NOMO-1 treated with DMSO at 0.1 percent for 48 hours (cell line): ENCODE measurements around the gene ZNF165.
"Not testable (repeated sequence)": the region's sequence is repeated elsewhere in the genome, so short reads cannot be mapped to it uniquely, and the experiment has no call there.

Source experiments
- DNase-seq: peaks from one replicate; lab custom pipeline; 2025; ENCODE audit not compliant: unreplicated experiment; lab: John Stamatoyannopoulos, UW

The ZNF165 gene

DNA sequence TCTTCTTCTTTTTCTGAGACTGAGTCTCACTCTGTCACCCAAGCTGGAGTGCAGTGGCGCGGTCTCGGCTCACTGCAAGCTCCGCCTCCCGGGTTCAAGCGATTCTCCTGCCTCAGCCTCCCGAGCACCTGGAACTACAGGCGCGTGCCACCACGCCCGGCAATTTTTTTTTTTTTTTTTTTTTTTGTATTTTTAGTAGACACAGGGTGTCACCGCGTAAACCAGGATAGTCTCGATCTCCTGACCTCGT lies at the start of gene ZNF165:
Gene ZNF165 (plus strand): TSS at position 188 of the 250 bp plus-strand sequence. CDS start 4,913 bp downstream, outside the sequence.
- not testable (repeated sequence) for DNase-seq

DNA sequence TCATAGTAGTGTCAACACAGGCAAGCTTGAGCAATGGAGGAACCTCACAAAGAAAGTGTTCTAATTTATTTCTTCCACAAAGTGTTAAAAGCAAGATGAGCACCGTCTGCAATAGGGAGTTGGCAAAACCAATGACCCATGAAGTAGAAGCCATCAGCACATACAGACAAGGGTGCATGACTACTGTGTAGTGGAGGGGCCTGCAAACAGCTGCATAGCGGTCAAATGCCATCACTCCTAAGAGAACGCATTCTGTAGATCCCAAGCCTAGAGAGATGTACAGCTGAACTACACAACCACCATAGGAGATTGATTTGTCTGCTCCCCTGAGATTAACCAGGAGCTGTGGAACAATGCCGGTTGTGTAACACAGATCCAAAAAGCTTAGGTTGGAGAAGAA lies 26.8 kb upstream of the ZNF165 start:
- no peak for DNase-seq

DNA sequence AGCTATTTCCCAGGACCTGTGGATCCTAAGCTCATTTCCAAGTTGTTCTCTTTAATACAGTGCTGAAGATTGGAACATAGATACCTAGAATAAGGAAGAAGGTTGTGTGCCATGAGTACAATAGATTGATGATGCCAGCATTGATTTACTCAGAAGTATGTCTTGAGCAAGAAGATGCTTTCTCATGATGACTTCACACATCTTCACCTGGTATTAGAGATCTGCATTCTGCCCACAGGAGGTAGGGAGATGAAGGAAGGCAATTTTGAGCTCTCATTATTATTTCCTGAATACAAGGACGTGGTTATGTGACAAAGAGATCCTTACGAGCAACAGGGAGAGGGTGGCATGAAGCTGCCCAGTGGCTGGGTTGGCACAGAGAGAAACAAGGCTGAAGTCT lies 20.0 kb upstream of the ZNF165 start:
- DNase-seq, result no peak

DNA sequence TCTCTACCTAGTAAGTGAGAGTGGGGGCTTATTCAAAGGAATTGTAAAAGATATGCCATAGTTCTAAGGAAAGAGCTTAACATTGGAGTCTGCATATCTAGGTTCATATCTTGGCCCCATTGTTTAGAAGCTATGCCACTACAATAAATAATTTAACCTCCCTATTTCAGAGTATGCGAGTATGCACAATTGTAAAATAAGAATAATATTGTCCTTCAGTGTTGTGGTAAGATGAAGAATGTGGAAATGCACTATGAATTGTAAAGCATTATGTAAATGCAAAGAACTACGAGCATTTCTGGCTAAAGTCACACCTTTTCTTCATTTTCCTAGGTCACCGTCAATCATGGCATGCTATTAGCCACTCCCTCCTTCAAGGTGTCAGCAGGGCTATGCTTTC lies 16.1 kb upstream of the ZNF165 start:
- DNase-seq, result no peak

DNA sequence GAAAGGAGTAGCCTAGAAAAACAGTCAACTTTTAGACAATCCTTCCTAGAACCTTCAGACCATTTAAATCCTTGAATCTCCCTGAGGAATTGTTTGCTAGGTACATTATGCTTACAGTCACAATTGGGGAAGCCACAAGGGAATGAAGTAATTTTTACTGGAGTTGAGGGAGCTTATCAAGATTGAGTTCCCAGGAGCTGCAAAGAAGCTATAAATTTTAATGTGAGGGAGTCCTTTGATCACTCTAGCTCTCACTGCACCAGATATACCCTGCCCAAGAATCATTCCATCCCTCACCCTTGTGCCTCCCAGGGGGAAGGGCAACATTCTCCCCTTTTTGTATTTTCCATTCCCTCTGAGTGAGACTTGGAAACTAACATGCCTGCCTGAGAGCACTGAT lies 12.3 kb upstream of the ZNF165 start:
- no peak for DNase-seq

DNA sequence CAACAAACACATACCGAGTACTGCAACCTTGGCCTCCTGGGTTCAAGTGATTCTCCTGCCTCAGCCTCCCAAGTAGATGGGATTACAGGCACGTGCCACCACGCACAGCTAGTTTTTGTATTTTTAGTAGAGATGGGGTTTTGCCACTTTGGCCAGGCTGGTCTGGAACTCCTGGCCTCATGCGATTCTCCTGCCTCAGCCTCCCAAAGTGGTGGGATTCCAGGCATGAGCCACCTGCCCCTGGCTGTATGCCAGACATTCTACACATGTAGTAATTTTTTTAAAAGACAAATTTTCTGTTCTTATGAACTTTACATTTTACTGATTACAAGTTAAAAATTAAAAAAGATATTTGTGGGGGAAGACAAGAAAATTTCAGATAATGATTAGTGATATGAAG lies 9.4 kb upstream of the ZNF165 start:
- not testable (repeated sequence) for DNase-seq

DNA sequence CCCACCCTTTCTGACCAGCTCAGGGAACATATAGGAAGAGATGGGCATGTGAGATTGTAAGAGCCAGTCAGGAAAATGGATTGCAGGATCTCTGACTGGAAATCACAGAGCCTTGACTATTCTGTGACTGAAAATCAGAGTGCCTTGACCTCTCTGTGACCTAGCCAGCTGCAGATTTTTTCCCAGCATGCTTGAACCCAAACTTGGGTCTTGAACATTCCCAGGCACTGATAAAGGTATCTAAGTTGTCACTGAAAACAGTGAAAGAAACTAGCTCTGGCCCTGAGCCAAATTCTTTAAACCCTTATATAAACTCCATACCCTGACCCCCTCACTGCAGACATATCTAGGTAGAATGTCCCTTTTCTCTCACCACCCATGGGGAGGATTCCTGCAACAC lies 2.3 kb upstream of the ZNF165 start:
- DNase-seq, result no peak

DNA sequence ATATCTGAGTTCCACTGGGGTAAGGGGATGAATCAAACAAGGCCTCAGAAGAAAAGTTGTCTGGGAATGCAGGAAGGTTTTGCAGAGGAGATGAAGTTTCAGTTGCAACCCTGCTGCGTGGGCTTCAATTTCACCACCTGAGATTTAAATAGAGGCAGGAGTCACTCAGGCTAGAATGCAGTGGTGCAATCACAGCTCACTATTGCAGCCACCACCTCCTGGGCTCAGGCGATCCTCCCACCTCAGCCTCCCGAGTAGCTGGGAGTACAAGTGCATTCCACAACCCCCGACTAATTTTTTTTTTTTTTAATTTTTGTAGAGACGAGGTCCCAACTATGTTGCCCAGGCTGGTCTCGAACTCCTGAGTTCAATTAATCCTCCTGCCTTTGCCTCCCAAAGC lies 1.5 kb upstream of the ZNF165 start:
- no peak for DNase-seq

DNA sequence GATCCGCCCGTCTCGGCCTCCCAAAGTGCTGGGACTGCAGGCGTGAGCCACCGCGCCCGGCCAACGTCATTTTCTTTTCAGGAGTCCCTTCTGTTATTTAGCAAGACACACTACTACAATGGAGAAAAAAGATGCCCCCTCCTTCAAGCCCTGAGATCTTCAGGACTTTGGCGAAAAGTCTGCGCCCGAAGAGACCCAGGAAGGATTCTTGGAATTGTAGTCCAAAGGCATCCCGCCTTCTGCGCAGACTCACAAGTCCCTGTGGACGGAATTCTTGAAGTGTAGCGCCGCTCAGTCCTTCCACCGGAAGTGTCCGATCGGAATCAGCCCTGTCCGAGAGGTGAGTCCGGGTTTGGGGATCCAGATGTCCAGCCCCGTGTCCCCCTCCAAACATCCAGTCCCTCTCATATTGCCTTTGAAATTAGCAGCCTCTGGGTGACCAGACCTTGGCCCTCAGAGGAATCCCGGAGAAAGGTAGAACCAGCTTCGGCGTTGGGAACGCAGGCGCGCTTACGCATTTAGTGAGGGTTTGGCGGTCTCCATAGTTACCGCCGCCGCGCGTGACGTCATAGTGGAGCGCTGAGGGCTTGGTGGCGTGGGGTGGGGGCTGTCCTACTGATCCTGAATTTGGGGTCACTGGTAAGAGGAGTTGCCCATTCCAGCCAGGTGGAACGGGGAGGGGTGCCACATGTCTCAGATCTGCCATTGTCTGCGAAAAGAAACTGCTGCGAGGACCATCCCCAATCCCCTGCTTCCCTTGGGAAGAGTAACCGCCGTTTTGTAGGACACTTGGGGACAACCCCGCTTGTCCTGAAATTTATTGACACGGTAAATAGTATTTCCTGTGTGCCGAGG lies 490 bp downstream of the ZNF165 start:
- DNase-seq, result peak; percentile 84

DNA sequence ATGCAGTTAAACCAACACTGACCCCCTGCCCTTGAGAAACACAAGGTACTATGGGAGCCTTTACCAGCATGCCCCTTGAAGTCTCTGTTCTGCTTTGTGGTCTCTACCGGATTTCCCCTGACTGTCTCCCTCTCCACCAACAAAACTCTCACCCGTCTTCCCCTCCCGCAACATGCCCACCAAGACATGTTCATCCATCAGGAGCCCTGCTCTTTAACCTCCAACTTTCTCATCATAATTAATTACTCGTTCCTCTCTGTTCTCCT lies 1.1 kb downstream of the ZNF165 start:
- DNase-seq, result peak; percentile 53

DNA sequence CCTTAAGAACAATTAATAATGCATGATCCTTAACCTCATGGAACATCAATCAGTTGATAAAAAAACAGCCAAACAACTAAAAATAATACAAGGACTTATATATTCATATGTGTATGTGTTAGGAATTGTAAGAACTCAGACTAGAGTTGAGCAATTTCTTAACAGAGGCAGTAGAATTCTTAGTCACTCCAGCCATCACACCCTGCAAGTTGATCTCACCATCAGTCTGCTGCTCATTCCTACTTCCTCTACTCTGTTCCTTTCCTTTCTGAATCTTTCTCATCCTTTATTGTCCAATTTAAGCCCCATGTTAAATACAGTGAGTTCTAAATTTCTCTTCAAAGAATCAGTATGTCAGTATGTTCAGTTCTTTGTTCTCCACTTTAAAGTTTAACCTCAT lies 2.6 kb downstream of the ZNF165 start:
- DNase-seq, result no peak

DNA sequence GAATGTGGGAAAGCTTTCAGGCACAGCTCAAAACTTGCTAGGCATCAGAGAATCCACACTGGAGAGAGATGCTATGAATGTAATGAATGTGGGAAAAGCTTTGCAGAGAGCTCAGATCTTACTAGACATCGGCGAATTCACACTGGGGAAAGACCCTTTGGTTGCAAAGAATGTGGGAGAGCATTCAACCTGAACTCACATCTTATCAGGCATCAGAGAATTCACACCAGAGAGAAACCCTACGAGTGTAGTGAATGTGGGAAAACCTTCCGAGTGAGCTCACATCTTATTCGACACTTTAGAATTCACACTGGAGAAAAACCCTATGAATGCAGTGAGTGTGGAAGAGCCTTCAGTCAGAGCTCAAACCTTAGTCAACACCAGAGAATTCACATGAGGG lies 8.7 kb downstream of the ZNF165 start:
- DNase-seq, result no peak

DNA sequence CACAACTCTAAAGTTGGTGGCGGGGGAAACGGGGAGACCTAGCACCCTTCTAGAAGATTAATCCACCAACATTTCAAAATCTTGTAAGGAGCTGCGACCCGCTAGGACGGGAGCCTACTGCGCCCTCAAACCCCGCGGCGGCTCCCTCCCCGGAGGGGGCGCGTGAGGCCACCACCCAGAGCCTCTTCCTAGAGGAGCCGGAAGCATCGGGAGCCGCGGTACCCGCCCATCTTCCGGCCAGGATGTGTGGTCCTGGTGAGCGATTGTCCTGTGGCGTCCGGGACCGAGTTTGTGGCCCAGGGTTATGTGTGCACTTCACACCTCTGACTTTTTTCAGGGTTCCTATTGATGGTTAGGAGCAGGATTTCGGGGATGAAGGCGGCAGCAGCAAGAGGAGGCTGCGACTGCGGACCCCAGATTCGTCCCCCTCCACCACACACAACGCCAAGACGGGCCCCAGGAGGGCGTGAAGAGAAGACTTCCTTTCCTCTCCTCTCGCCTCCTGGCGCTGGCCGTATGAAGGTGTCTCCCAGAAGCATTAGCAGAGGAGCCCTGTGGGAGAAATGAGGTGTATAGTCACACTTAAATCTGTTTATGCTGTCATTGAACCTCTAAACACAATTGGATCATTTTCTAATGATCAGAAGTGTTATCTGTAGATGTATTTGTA lies 10.7 kb downstream of the ZNF165 start:
- no peak for DNase-seq

DNA sequence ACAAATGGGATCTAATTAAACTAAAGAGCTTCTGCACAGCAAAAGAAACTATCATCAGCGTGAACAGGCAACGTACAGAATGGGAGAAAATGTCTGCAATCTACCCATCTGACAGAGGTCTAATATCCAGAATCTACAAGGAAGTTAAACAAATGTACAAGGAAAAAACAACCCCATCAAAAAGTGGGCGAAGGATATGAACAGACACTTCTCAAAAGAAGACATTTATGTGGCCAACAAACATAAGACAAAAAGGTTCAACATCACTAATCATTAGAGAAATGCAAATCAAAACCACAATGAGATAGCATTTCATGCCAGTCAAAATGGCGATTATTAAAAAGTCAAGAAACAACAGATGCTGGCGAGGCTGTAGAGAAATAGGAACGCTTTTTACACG lies 21.9 kb downstream of the ZNF165 start:
- DNase-seq, result not testable (repeated sequence)

DNA sequence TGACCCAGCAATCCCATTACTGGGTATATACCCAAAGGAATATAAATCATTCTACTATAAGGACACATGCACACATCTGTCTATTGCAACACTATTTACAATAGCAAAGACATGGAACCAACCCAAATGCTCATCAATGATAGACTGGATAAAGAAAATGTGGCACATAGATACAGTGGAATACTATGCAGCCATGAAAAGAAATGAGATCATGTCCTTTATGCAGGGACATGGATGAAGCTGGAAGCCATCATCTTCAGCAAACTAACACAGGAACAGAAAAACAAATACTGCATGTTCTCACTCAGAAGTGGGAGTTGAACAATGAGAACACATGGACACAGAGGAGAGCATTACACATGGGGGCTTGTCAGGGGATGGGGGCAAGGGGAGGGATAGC lies 22.3 kb downstream of the ZNF165 start:
- not testable (repeated sequence) for DNase-seq

DNA sequence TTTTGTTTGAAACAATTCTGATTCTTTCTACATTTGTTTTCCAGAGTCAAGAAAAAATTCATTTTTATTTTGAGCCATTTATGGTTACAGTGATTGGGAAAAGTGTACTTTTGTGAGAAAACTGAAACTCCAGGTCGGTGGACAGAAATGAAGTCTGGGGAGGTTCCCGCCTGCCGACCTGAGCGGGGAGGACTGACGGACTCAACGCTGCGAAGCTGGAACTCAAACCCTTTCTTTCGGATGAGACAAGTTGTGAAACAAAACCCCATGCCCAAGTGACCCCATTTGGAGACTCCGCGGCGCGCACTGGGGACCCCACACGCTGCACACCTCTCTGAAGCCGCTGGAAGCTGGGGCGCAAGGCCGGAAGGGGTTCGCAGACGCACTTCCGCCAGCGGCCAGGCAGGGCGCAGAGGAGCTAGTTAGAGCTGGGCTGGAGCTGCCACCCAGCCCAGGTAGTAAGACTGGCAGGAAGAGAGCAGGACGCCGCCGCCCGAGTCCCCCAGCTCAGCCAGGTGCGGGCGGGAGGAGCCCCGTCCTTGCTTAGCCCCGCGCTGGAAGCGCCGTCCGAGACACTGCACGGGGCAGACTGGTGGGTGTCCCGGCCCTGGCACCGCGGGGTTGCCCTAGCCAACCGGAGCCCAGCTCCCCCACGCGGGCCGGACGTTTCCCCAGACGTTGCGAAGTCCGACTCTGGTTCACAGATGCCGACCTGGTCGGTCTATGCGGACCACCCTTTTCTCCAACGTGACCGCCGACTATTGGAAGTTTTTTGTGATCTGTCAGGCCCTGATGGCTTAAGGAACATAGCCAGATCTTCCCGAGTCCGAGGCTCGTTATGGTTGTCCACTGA lies 24.2 kb downstream of the ZNF165 start:
- DNase-seq, result peak; percentile 74

DNA sequence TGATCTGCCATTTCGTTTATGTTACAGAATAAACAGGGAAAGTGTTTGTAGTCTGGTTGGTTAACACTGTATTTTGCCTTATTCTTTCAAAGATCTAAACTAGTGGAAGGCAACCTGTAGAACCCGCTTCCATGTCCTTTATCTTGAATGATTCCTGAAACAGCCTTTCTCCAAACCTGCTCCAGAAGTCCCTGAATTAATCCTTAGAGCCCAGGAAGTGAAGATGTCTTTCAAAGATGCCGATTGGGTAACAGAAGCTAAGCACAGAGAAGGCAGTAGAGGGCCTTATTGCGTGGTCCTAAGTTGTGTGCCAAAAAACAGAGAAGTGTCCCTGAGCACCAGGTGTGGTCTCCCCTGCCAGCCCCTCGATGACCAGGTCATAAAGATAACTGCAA lies 24.9 kb downstream of the ZNF165 start:
- DNase-seq, result peak; percentile 46

DNA sequence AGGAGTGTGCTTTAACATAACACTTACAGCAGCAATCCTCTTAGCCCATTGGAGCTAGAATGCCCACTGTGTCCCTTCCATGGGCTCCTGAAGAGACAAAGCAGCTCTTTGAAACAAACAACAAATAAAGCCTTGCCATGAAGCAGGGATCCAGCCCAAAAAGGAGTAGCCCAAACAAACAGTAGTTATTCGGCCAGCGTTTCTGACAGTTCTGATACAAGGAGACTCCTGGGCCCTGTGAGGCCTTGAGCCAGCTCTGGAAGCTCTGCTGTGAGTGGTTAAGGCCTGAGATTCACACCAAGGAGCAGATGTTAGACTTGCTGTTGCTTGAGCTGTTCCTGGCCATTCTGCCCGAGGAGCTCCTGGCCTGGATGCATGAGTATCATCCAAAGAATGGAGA lies 27.1 kb downstream of the ZNF165 start:
- DNase-seq, result no peak

DNA sequence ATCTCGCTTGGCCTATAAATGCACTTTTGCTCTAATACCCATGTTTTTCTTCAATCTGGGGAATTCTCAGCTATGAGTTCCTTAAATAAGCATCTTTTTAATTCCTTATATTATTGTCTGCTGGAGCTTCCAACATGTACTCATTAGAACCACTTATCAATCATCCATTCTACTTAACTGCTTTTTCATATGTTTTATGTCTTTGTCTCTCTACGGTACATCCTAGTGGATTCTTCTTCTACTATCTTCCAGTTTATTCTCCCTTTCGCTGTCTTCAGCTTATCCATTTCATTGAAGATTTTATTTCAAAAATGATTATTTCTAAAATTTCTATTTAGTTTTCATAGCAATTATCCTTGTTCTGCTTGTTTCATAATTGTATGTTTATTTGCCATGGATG lies 31.6 kb downstream of the ZNF165 start:
- DNase-seq, result no peak

DNA sequence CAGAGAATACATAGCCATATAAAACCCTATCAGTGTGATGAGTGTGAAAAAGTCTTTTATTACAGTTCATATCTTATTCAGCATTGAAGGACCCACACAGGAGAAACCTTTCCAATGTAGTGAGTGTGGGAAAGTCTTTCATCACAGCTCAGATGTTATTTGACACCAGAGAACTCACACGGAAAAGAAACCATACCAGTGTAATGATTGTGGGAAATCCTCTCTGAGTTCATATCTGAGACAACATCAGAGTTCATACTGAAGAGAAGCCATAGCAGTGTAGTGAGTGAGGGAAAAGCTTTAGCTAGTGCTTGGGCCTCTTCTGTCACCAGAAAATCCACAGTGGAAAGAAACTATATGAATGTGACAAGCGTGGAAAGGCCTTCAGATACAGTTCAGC lies 35.4 kb downstream of the ZNF165 start:
- DNase-seq, result no peak

DNA sequence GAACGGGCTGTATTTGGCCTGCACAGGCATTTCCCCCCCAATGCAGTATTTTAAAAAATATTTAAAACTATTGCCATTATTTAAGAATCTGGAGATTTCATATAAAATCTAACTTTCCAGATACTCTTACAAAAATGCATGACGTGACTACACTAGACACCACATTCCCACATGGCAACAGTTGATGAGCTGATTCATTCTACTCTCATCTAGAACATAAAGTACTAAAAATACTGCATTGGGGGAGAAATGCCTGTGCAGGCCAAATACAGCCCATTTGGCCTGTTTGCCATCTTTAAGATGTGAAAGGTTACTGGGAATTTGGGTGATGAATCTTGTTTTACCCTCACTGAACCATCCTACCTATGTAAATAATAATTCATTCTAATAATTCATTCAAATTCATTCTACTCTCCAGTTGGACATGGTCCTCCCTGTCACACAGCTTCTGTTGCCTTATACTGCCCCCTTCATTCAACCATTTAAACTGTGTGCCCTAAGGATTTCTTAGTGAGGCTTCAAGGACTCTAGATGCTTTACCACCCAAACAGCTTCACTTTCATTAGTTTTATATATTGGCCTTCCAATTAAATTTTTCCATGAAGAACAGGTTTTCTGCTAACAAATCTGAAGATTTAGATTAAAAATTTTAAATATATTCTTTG lies 37.1 kb downstream of the ZNF165 start:
- no peak for DNase-seq

DNA sequence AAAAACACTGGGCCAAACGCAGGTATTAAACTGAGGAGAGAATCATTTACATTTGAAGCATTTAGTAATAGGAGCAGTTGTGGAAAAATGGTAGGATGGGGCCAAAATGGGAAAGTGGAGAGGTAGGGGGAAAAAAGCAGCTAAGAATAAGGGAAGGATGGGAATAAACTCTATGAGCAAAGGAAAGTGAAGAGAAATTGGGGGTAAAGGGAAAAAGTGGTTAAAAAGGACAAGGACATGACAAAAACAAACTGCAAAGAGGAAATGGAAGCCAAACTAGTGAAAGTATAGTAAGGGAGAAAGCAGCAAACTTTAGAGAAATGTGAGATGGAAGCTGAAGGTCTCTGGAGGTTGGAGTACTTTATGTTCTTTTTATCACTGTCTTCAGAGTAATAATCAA lies 37.8 kb downstream of the ZNF165 start:
- no peak for DNase-seq
